GM18873 (cell line): ENCODE results near the gene THAP10.
"Not testable (repeated sequence)": the region's sequence is repeated elsewhere in the genome, so short reads cannot be mapped to it uniquely, and the experiment has no call there.

Experiments
- ATAC-seq: cut with Tn5 transposase; IDR thresholded peaks from one replicate; pipeline ENCODE4 v1.9.1; 2021; ENCODE audit warnings: mild to moderate bottlenecking, moderate library complexity, moderate number of reproducible peaks; ENCODE audit not compliant: unreplicated experiment, low FRiP score

Gene THAP10

GRCh38 chr15:70879401-70879800 is 12.8 kb downstream of the THAP10 start:
- ATAC-seq: no peak

GRCh38 chr15:70876683-70877082 is 15.6 kb downstream of the THAP10 start:
- ATAC-seq: no peak

GRCh38 chr15:70876011-70876410 is 16.2 kb downstream of the THAP10 start:
- ATAC-seq: no peak

- no peak for ATAC-seq
These were observed 17.0 kb downstream of the THAP10 start for GRCh38 chr15:70875001-70875782.

- no peak for ATAC-seq
These were observed 18.8 kb downstream of the THAP10 start for GRCh38 chr15:70873232-70874054.

- not testable (repeated sequence) for ATAC-seq
These were observed 20.7 kb downstream of the THAP10 start for GRCh38 chr15:70871490-70871889.

- no peak for ATAC-seq
These were observed 22.2 kb downstream of the THAP10 start for GRCh38 chr15:70870051-70870450.

- no peak for ATAC-seq
These were observed 22.9 kb downstream of the THAP10 start for GRCh38 chr15:70869346-70869745.

GRCh38 chr15:70867911-70868467 is 24.2 kb downstream of the THAP10 start:
- no peak for ATAC-seq

- no peak for ATAC-seq
These were observed 25.1 kb downstream of the THAP10 start for GRCh38 chr15:70866982-70867641.

- no peak for ATAC-seq
These were observed 28.6 kb downstream of the THAP10 start for GRCh38 chr15:70863450-70864218.

GRCh38 chr15:70859998-70860397 is 32.2 kb downstream of the THAP10 start:
- ATAC-seq: no peak

- ATAC-seq: no peak
These were observed 32.8 kb downstream of the THAP10 start for GRCh38 chr15:70859322-70859908.

- not testable (repeated sequence) for ATAC-seq
These were observed 33.5 kb downstream of the THAP10 start for GRCh38 chr15:70858614-70859321.

- no peak for ATAC-seq
These were observed 34.5 kb downstream of the THAP10 start for GRCh38 chr15:70857562-70858285.

- no peak for ATAC-seq
These were observed 35.2 kb downstream of the THAP10 start for GRCh38 chr15:70856884-70857561.

GRCh38 chr15:70856177-70856883 is 35.9 kb downstream of the THAP10 start:
- ATAC-seq: no peak
